WI38 (cell line): ENCODE data around the gene VAPB.

Experiments used
- H3K4me3 ChIP-seq: 2 replicates; pipeline ENCODE4 v1.5.1; 2011; ENCODE audit warnings: low read depth, mild to moderate bottlenecking, control low read depth, low read length
- TF ChIP-seq, protein P1 (sequence below): IDR thresholded peaks from 2 replicates; pipeline ENCODE4 v1.5.1; 2012; ENCODE audit warnings: low read depth, mild to moderate bottlenecking, control low read depth, low read length

The VAPB gene

DNA sequence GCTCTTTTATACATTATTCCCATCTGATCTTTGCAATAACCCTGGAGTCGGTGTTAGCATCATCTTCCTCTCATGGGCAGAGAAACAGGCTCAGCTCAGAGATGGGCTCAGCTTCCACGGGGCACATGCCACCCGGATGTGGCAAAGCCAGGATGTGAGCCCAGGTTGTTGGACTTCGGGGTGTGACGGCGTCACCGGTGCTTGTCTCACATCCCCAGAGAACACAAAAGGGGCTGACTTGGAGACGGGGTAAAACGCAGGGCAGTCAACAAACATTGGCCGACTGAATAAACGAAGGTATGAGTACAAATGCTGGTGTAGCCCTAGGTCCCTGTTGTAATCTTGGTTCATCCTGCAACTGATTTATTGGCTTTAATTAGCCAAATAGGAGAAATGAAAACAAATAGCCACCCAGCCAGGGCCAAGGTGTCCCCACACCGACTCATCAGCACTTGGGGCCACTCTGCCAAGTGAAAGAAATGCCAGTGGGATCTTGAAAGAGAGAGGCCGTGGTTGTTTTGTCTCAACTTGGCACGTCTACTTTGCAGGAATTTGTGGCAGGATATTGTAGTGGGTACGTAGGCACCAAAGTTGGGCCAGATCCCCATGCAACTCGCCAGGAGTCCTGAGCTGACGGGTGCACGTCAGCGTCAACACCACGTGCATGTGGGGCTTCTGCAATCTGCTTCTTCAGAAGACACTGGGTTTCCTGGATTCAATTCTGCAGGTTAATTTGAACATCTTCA, 83.4 kb downstream of the VAPB start:
- H3K4me3 ChIP-seq = no peak overlapping the region
- TF ChIP-seq, protein P1, sequence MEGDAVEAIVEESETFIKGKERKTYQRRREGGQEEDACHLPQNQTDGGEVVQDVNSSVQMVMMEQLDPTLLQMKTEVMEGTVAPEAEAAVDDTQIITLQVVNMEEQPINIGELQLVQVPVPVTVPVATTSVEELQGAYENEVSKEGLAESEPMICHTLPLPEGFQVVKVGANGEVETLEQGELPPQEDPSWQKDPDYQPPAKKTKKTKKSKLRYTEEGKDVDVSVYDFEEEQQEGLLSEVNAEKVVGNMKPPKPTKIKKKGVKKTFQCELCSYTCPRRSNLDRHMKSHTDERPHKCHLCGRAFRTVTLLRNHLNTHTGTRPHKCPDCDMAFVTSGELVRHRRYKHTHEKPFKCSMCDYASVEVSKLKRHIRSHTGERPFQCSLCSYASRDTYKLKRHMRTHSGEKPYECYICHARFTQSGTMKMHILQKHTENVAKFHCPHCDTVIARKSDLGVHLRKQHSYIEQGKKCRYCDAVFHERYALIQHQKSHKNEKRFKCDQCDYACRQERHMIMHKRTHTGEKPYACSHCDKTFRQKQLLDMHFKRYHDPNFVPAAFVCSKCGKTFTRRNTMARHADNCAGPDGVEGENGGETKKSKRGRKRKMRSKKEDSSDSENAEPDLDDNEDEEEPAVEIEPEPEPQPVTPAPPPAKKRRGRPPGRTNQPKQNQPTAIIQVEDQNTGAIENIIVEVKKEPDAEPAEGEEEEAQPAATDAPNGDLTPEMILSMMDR = no peak

DNA sequence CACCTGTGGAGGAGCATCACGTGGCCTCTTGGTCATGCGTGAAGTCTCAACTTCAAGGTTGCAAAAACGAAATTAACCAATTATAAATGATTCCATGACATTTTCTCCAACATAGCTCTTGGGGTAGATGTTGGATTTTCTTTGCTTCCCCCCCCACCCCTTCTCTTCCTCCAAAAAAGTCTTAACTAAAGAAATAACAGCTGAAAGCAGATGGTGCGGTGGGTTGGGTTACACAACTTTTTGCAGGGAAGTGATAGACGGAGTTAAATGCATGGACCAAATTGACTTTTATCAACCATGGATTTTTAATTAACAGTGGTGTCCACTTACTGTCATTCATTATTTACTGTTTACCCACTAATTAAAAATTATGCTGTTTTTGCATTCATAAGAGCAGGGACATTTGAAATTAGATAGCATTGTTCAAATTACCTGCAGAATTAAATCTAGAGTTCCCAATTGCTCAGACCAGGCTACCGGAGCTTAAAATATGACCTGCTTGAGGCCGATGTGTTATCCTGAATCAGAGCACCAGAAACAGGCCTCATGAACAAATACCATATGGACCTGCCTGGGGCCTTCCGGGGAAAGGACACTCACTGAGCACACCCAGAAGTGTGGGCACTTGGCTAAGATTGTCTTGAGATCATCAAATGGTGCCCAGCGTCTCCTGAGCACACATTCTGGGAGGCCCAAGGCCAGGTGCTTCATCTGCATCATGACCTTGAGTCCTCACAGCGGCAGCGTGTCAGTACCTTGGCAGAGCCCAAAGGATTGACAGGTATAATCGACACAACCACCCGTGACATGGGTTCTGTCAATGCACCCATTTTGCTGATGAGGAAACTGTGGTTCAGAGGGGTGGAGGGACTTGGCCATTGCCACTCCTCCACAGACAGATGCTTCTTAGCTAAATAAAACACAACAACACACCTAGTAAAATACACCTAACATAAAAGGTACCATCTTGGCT, 84.7 kb downstream of the VAPB start:
- no peak overlapping the region for H3K4me3 ChIP-seq
- TF ChIP-seq, protein P1 = no peak

DNA sequence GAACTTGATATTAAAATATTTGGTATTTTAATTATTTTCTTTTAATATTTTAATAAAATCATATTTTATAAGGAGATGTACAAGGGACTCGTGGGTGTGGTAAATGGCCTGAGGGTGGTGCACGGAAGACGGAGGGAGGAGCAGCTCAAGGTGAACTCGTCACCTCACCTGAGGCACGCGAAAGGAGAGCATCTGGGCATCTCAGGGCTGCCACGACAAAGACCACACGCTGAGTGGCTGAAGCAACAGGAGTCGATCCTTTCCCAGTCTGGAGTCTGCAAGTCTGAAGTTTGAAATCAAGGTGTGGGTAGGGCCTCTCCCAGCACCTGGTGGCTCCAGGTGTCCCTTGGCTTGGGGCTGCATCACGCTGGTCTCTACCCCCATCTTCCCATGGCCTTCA, 86.4 kb downstream of the VAPB start:
- TF ChIP-seq, protein P1 = no peak
- H3K4me3 ChIP-seq = no peak overlapping the region

DNA sequence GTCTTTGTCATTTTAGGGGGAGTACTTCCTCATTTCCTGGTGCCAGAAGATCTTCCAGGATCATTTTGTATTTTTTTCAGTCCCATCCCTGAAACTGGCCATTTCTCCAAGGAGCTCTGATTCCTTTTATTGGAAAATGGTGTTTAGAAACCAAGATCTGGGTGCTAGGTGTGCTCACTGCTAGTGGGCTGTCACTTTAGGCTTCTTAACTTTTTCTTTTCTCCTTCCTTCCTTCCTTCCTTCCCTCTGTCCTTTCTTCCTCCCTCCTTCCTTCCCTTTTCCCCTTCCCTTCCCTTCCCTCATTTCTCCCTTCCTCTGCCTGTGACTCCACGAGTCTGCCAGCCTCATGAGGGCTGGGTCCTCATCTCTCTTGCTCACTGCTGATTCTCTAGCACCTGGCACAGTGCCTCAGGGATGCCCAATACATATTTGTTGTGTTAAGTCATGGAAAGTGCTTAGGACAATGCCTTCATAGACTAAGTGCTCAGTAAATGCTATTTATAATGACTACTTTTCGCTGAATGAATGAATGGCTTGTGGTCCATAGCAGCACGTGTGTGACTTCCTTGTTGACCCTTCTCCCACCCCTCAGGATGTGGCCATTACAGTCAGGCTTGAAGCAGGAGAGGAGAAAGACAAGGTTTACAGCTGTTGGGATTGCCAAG, 89.2 kb downstream of the VAPB start:
- no peak overlapping the region for H3K4me3 ChIP-seq
- TF ChIP-seq, protein P1 = no peak

DNA sequence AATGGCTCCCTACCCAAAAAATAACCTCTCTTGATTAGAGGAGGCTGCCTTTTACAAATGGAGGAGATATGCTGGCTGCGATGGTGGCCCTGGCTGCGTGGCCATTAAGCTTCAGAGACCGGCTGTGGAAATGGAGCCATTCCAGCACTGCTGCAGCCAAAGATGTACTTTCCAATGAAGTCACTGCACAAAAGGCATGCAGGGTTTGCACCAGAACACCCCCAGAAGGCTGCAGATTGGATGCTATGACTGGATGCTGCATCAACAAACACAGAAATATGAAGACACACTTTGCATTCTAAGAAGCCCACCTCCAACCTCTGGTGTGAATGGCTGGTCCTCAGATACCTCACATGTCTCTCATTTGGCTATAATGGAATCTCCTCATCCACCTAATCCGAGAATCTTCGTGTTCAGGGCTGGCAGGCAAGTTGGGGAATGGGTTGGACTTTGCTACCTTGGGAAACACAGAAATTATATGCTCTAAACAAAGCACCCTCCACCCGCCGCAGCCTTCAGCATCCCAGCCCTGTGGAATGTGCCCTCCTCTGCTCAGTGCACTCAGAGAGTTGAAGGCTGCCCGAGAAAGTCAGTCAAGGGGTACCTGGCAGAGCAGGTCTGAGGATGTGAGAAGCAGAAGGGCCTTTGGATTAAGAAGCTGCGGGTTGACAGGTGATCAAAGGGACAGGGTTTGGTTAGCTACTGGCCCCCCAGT, 90.9 kb downstream of the VAPB start:
- H3K4me3 ChIP-seq = no peak overlapping the region
- TF ChIP-seq, protein P1 = no peak

DNA sequence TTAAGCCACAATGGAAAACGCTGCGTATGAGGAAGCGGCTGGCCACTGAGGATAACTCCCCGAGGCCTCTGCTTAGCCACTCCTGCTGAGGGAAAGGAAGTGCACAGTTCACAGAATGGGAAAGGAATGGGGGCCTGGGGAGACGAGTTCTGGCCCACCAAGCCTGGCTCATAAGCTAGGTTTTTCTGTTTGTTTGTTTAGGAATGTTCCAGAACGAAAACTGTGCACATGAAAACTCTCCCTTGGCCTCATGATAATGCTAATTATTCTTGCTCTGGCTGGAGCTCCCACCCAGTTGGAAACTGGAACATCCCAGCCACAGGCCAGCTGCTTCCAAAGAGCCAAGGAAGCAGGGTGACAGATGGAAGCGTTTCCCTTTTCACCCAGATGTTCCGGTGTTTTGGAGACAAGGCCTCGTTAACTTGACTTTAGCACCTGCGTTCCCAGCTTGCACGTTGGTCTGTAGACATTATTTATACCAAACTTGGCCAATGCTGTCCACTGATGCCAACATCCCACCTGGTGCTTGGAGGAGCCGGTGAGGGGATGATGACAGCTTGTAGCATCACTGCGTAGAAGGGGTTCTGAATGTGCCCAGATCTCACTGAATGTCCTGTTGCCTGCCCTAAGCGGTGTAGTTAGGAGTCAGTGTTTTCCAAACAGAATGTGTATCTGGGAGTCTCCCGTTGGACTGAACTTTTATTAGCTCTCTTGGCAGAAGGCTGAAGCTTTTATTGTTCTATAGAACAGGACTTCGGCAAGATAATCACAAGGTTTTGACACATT, 91.7 kb downstream of the VAPB start:
- TF ChIP-seq, protein P1 = no peak
- H3K4me3 ChIP-seq = no peak overlapping the region
